Neutrophil (primary cell): ENCODE data around the gene NUDT14.

Experiments used
- H3K27ac ChIP-seq: fragments of 200-600 bp; sonication (generic); 2 replicates; pipeline ENCODE4 v1.5.1; 2016; ENCODE audit warnings: mild to moderate bottlenecking, moderate library complexity
- H3K27me3 ChIP-seq: fragments of 200-600 bp; sonication (generic); 2 replicates; pipeline ENCODE4 v1.6.0; 2016; ENCODE audit warnings: mild to moderate bottlenecking
- H3K36me3 ChIP-seq: fragments of 200-600 bp; sonication (generic); 2 replicates; pipeline ENCODE4 v1.5.1; 2017
- H3K4me1 ChIP-seq, 2 experiments: fragments of 200-600 bp in 1 of 2; sonication (generic) in 1 of 2; 1 replicate in 1 of 2; 2 replicates in 1 of 2; pipeline versions ENCODE4 v1.5.1 to v1.6.1; 2013 to 2016; ENCODE audit warnings: low read depth in 1 of 2, low read length in 1 of 2, mild to moderate bottlenecking in 1 of 2, moderate library complexity in 1 of 2; ENCODE audit not compliant: control insufficient read depth in 1 of 2, insufficient read depth in 1 of 2
- H3K4me3 ChIP-seq, 2 experiments: fragments of 200-600 bp in 1 of 2; sonication (generic) in 1 of 2; 1 replicate in 1 of 2; 2 replicates in 1 of 2; pipeline ENCODE4 v1.5.1; 2013 to 2016; ENCODE audit warnings: low read depth in 1 of 2, low read length in 1 of 2, mild to moderate bottlenecking in 1 of 2, moderate library complexity in 1 of 2
- H3K9me3 ChIP-seq: fragments of 200-600 bp; sonication (generic); 2 replicates; pipeline ENCODE4 v1.5.1; 2016
- CTCF ChIP-seq: fragments of 200-600 bp; sonication (generic); IDR thresholded peaks from 2 replicates; pipeline ENCODE4 v1.5.1; 2016; ENCODE audit warnings: antibody characterized with exemption

Gene NUDT14

GRCh38 chr14:105200641-105201040, 19.5 kb upstream of the NUDT14 start:
- TF ChIP-seq CTCF = no peak
- peaks cover 94% of the 10 kb centered on the region for H3K27me3 ChIP-seq
- H3K27ac ChIP-seq = no peak overlapping the region
- no peaks in the 10 kb centered on the region for H3K9me3 ChIP-seq
- H3K4me3 ChIP-seq = no peak overlapping the region
- peaks cover 11 to 16% of the 10 kb centered on the region in 2 experiments for H3K4me1 ChIP-seq
- no peaks in the 10 kb centered on the region for H3K36me3 ChIP-seq

- Histone ChIP-seq H3K27me3 (peaks cover 94% of the 10 kb centered on the region), H3K9me3 (no peaks in the 10 kb centered on the region), H3K4me1 (peaks cover 11 to 16% of the 10 kb centered on the region in 2 experiments)
Observed at GRCh38 chr14:105200074-105200473, 19.0 kb upstream of the NUDT14 start.

GRCh38 chr14:105199093-105199492, 18.0 kb upstream of the NUDT14 start:
- H3K36me3 ChIP-seq = no peaks in the 10 kb centered on the region
- H3K27ac ChIP-seq = no peak overlapping the region
- H3K27me3 ChIP-seq = peaks cover 94% of the 10 kb centered on the region
- H3K4me1 ChIP-seq = peaks cover 11 to 16% of the 10 kb centered on the region in 2 experiments
- no peak overlapping the region for H3K4me3 ChIP-seq
- H3K9me3 ChIP-seq = no peaks in the 10 kb centered on the region
- TF ChIP-seq CTCF = no peak

More at GRCh38 chr14:105200074-105200473, 19.0 kb upstream of the NUDT14 start:
- Histone ChIP-seq H3K27ac (no peak overlapping the region), H3K36me3 (no peaks in the 10 kb centered on the region), H3K4me3 (no peak overlapping the region)
- TF ChIP-seq CTCF = no peak

GRCh38 chr14:105198588-105198987, 17.5 kb upstream of the NUDT14 start:
- Histone ChIP-seq H3K9me3 (no peaks in the 10 kb centered on the region), H3K27ac (no peak overlapping the region), H3K4me3 (no peak overlapping the region), H3K36me3 (no peaks in the 10 kb centered on the region), H3K27me3 (peaks cover 94% of the 10 kb centered on the region), H3K4me1 (peaks cover 11 to 16% of the 10 kb centered on the region in 2 experiments)
- TF ChIP-seq CTCF = no peak

- no peak for TF ChIP-seq CTCF
Observed at GRCh38 chr14:105197211-105197641, 16.1 kb upstream of the NUDT14 start.

More at GRCh38 chr14:105197211-105197641, 16.1 kb upstream of the NUDT14 start:
- Histone ChIP-seq H3K9me3 (no peaks in the 10 kb centered on the region), H3K36me3 (no peaks in the 10 kb centered on the region), H3K4me1 (peaks cover 10 to 12% of the 10 kb centered on the region in 2 experiments), H3K27ac (no peak overlapping the region), H3K4me3 (no peak overlapping the region), H3K27me3 (peaks cover 97% of the 10 kb centered on the region)
